H9 (cell line): Measurements from ENCODE around the gene CRYGN. TPM values are rescaled to one million over a fixed set of nuclear protein-coding genes. Genes with fewer than 3 reads are reported as not detected.

Experiments used
- DNase-seq: peaks from one replicate; pipeline ENCODE4 v3.0.0-alpha.2; 2017
- H2AFZ ChIP-seq: one replicate; pipeline ENCODE4 v1.6.1; 2013; ENCODE audit warnings: mild to moderate bottlenecking, low read length, control low read depth, moderate library complexity
- H2AK5ac ChIP-seq: 2 replicates; pipeline ENCODE4 v1.6.1; 2013; ENCODE audit warnings: low read length, control low read depth, mixed read lengths; ENCODE audit not compliant: insufficient read length
- H2BK120ac ChIP-seq: one replicate; pipeline ENCODE4 v1.6.1; 2013; ENCODE audit warnings: low read depth, mild to moderate bottlenecking, low read length, control low read depth, inconsistent platforms; ENCODE audit not compliant: poor library complexity, severe bottlenecking
- H2BK12ac ChIP-seq: 2 replicates; pipeline ENCODE4 v1.6.1; 2013; ENCODE audit warnings: low read length, control low read depth, mixed read lengths, low read depth; ENCODE audit not compliant: insufficient read length
- H2BK15ac ChIP-seq: 2 replicates; pipeline ENCODE4 v1.6.1; 2013; ENCODE audit warnings: low read depth, low read length, control low read depth
- H2BK20ac ChIP-seq: one replicate; pipeline ENCODE4 v1.6.1; 2013; ENCODE audit warnings: low read depth, mild to moderate bottlenecking, low read length, control low read depth, inconsistent platforms; ENCODE audit not compliant: poor library complexity, severe bottlenecking
- H2BK5ac ChIP-seq: 2 replicates; pipeline ENCODE4 v1.6.1; 2013; ENCODE audit warnings: low read length, control low read depth, mixed read lengths; ENCODE audit not compliant: insufficient read length
- H3K14ac ChIP-seq: 2 replicates; pipeline ENCODE4 v1.6.1; 2013; ENCODE audit warnings: low read length, control low read depth; ENCODE audit not compliant: insufficient read depth
- H3K18ac ChIP-seq: 2 replicates; pipeline ENCODE4 v1.6.1; 2013; ENCODE audit warnings: low read depth, mild to moderate bottlenecking, mixed read lengths, low read length, control low read depth; ENCODE audit not compliant: insufficient read length
- H3K23ac ChIP-seq: 2 replicates; pipeline ENCODE4 v1.6.1; 2013; ENCODE audit warnings: low read length, control low read depth, mixed read lengths, low read depth; ENCODE audit not compliant: insufficient read length
- H3K23me2 ChIP-seq: 2 replicates; pipeline ENCODE4 v1.6.1; 2013; ENCODE audit warnings: low read depth, mild to moderate bottlenecking, mixed read lengths, low read length, control low read depth; ENCODE audit not compliant: insufficient read length, poor library complexity, severe bottlenecking
- H3K27ac ChIP-seq: 2 replicates; pipeline ENCODE4 v1.5.1; 2013; ENCODE audit warnings: low read length, control low read depth, mixed read lengths, low read depth; ENCODE audit not compliant: insufficient read length
- H3K27me3 ChIP-seq: 2 replicates; pipeline ENCODE4 v1.6.1; 2013; ENCODE audit warnings: low read length, control low read depth, inconsistent platforms; ENCODE audit not compliant: insufficient read depth
- H3K4ac ChIP-seq: 2 replicates; pipeline ENCODE4 v1.6.1; 2013; ENCODE audit warnings: low read depth, mild to moderate bottlenecking, control low read depth, inconsistent platforms, low read length, moderate library complexity
- H3K4me1 ChIP-seq: 2 replicates; pipeline ENCODE4 v1.6.1; 2013; ENCODE audit warnings: low read length, control low read depth, inconsistent platforms; ENCODE audit not compliant: insufficient read depth
- H3K4me2 ChIP-seq: 2 replicates; pipeline ENCODE4 v1.6.1; 2013; ENCODE audit warnings: low read length, control low read depth, mixed read lengths; ENCODE audit not compliant: insufficient read length, insufficient read depth
- H3K56ac ChIP-seq: 2 replicates; pipeline ENCODE4 v1.6.1; 2013; ENCODE audit warnings: low read depth, mild to moderate bottlenecking, mixed read lengths, low read length, control low read depth; ENCODE audit not compliant: insufficient read length
- H3K79me1 ChIP-seq: 2 replicates; pipeline ENCODE4 v1.6.1; 2013; ENCODE audit warnings: low read depth, mild to moderate bottlenecking, moderate library complexity, low read length, control low read depth, inconsistent platforms; ENCODE audit not compliant: insufficient read depth, poor library complexity, severe bottlenecking
- H3K79me2 ChIP-seq: 2 replicates; pipeline ENCODE4 v1.6.1; 2013; ENCODE audit warnings: low read length, control low read depth, inconsistent platforms; ENCODE audit not compliant: insufficient read depth
- H3K9ac ChIP-seq: 2 replicates; pipeline ENCODE4 v1.6.1; 2013; ENCODE audit warnings: low read length, control low read depth, mixed read lengths; ENCODE audit not compliant: insufficient read length; ENCODE audit errors: extremely low read depth
- H3K9me3 ChIP-seq: one replicate; pipeline ENCODE4 v1.6.1; 2013; ENCODE audit warnings: low read depth, low read length, inconsistent platforms; ENCODE audit not compliant: control insufficient read depth
- H3T11ph ChIP-seq: one replicate; pipeline ENCODE4 v1.6.1; 2013; ENCODE audit warnings: mild to moderate bottlenecking, low read length, control low read depth, inconsistent platforms
- H4K20me1 ChIP-seq: one replicate; pipeline ENCODE4 v1.6.1; 2013; ENCODE audit not compliant: control insufficient read depth, insufficient read length, insufficient read depth
- H4K5ac ChIP-seq: 2 replicates; pipeline ENCODE4 v1.6.1; 2013; ENCODE audit warnings: low read depth, mild to moderate bottlenecking, mixed read lengths, low read length, control low read depth; ENCODE audit not compliant: insufficient read length
- H4K8ac ChIP-seq: replicated peaks from 2 replicates; pipeline ENCODE4 v1.6.1; 2013; ENCODE audit warnings: low read length, control low read depth, mixed read lengths, low read depth; ENCODE audit not compliant: insufficient read length
- H4K91ac ChIP-seq: 2 replicates; pipeline ENCODE4 v1.6.1; 2013; ENCODE audit warnings: low read depth, mild to moderate bottlenecking, moderate library complexity, mixed read lengths, low read length, control low read depth; ENCODE audit not compliant: insufficient read length
- H3K27ac Mint-ChIP-seq, 3 experiments: 2 replicates in 2 of 3; 3 replicates in 1 of 3; pipeline ENCODE4 v1.8.0; 2020 to 2021; ENCODE audit warnings: mixed read lengths in 3 of 3, mild to moderate bottlenecking in 1 of 3, moderate library complexity in 1 of 3
- H3K27me3 Mint-ChIP-seq: 2 replicates; pipeline ENCODE4 v1.8.0; 2021; ENCODE audit warnings: low read depth, mild to moderate bottlenecking, moderate library complexity, mixed read lengths
- H3K36me3 Mint-ChIP-seq, 3 experiments: 2 replicates in 2 of 3; 3 replicates in 1 of 3; pipeline ENCODE4 v1.8.0; 2020 to 2021; ENCODE audit warnings: low read depth in 3 of 3, mixed read lengths in 3 of 3; ENCODE audit not compliant: insufficient read depth in 1 of 3
- H3K4me1 Mint-ChIP-seq, 2 experiments: 2 replicates each; pipeline ENCODE4 v1.8.0; 2020; ENCODE audit warnings: mixed read lengths in 2 of 2
- H3K4me3 Mint-ChIP-seq, 2 experiments: 2 replicates in 1 of 2; 3 replicates in 1 of 2; pipeline ENCODE4 v1.8.0; 2020 to 2021; ENCODE audit warnings: mild to moderate bottlenecking in 2 of 2, mixed read lengths in 2 of 2, moderate library complexity in 1 of 2
- H3K9me3 Mint-ChIP-seq, 2 experiments: 2 replicates in 1 of 2; 3 replicates in 1 of 2; pipeline ENCODE4 v1.8.0; 2020; ENCODE audit warnings: mild to moderate bottlenecking in 2 of 2, mixed read lengths in 2 of 2, moderate library complexity in 1 of 2
- WGBS: extraction: QIAGEN DNeasy Blood & Tissue Kit; methylation state at CpG from one replicate; pipeline ENCODE4 v1.1.7; 2013; ENCODE audit warnings: missing lambda C conversion rate, low lambda C conversion rate, mixed read lengths; ENCODE audit not compliant: insufficient read length; ENCODE audit errors: extremely low coverage; 5-methylcytosine and 5-hydroxymethylcytosine counted together
- total RNA-seq: library from RNA; stranded (reverse); gene quantifications from 2 replicates; pipeline ENCODE4 v1.2.1, GENCODE V29; 2021
- TF ChIP-seq, protein P1 (sequence below): fragments of 200-600 bp; sonication (generic); conservative IDR thresholded peaks from 3 replicates; pipeline ENCODE4 v1.8.0; 2021; ENCODE audit warnings: antibody characterized with exemption, mild to moderate bottlenecking

The CRYGN gene
- total RNA-seq, 1 experiment from 2014 or later = 1.8 TPM

DNA sequence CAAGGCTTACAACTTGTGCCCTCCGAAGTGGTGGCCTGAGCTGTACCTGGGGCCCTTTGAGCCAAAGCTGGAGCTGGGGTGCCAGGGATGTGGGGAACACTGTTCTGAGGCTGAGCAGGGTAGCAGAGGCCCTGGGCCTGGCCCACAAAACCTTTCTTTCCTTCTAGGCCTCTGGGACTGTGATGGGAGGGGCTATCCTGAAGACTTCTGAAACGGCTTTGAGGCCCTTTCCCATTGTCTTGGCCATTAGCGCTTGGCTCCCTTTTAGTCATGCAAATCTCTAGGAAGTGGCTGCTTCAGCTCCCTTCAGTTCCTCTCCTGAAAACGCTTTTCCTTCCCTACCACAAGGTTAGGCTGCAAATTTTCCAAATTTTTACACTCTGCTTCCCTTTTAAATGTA lies 16.8 kb upstream of the CRYGN start:
- no peaks in the 10 kb centered on the region for H3K79me1 ChIP-seq
- H2AFZ ChIP-seq = no peak overlapping the region
- no peak overlapping the region for H2BK120ac ChIP-seq
- H3K18ac ChIP-seq = no peak overlapping the region
- peak overlapping the region; percentile 56; the same call in 1 of the 2 replicates for H3K14ac ChIP-seq
- no peak overlapping the region for H3T11ph ChIP-seq
- Mint-ChIP-seq H3K4me1 (peaks cover 77 to 78% of the 10 kb centered on the region in 2 experiments), H3K4me3 (peak overlapping the region; percentile 7 to 19), H3K36me3 (peaks cover 6 to 16% (median 10%) of the 10 kb centered on the region in 3 experiments), H3K27me3 (peaks cover 13% of the 10 kb centered on the region; the same call in 1 of the 2 replicates), H3K9me3 (peaks cover 16% of the 10 kb centered on the region in 2 experiments), H3K27ac (peak overlapping the region; percentile 20 to 82 (median 53); a peak in 5 of 7 replicates)
- no peak overlapping the region for H3K23ac ChIP-seq
- H2BK12ac ChIP-seq = no peak overlapping the region
- TF ChIP-seq, protein P1, sequence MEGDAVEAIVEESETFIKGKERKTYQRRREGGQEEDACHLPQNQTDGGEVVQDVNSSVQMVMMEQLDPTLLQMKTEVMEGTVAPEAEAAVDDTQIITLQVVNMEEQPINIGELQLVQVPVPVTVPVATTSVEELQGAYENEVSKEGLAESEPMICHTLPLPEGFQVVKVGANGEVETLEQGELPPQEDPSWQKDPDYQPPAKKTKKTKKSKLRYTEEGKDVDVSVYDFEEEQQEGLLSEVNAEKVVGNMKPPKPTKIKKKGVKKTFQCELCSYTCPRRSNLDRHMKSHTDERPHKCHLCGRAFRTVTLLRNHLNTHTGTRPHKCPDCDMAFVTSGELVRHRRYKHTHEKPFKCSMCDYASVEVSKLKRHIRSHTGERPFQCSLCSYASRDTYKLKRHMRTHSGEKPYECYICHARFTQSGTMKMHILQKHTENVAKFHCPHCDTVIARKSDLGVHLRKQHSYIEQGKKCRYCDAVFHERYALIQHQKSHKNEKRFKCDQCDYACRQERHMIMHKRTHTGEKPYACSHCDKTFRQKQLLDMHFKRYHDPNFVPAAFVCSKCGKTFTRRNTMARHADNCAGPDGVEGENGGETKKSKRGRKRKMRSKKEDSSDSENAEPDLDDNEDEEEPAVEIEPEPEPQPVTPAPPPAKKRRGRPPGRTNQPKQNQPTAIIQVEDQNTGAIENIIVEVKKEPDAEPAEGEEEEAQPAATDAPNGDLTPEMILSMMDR = no peak
- H4K20me1 ChIP-seq = no peaks in the 10 kb centered on the region
- no peak overlapping the region for H4K8ac ChIP-seq
- H2BK5ac ChIP-seq = no peak overlapping the region
- no peaks in the 10 kb centered on the region for H3K23me2 ChIP-seq
- no CpG with 5 or more reads among the region's 4 CpGs for WGBS
- H3K27ac ChIP-seq = peak overlapping the region; percentile 70
- no peak overlapping the region for H3K4ac ChIP-seq
- H4K91ac ChIP-seq = no peak overlapping the region
- DNase-seq = peak; percentile 86
- peaks cover 8% of the 10 kb centered on the region; the same call in 1 of the 2 replicates for H3K4me1 ChIP-seq
- no peak overlapping the region for H2AK5ac ChIP-seq
- no peak overlapping the region for H4K5ac ChIP-seq
- H3K4me2 ChIP-seq = no peak overlapping the region
- H3K27me3 ChIP-seq = no peaks in the 10 kb centered on the region
- H3K79me2 ChIP-seq = no peaks in the 10 kb centered on the region
- H3K9ac ChIP-seq = no peak overlapping the region
- no peak overlapping the region for H3K56ac ChIP-seq
- no peak overlapping the region for H2BK15ac ChIP-seq
- H2BK20ac ChIP-seq = no peak overlapping the region
- no peaks in the 10 kb centered on the region for H3K9me3 ChIP-seq
